Activated T-cell treated with anti-CD3 and anti-CD28 coated beads for 48 hours (primary cell): ENCODE data around the gene VAV1.

Source experiments
- DNase-seq: peaks from one replicate; pipeline ENCODE4 v3.0.0-alpha.2; 2020; ENCODE audit warnings: low read depth

The VAV1 gene

GRCh38 chr19:6772028-6772865, at the start of gene VAV1:
VAV1 (plus strand) TSS chr19:6772708; CDS start chr19:6772808, 100 bp downstream.
- DNase-seq, result peak; percentile 69

- DNase-seq, result no peak
Measured at GRCh38 chr19:6723108-6723618, 49.3 kb upstream of the VAV1 start.

- no peak for DNase-seq
Measured at GRCh38 chr19:6723738-6724137, 48.8 kb upstream of the VAV1 start.

GRCh38 chr19:6724631-6725492, 47.6 kb upstream of the VAV1 start:
- DNase-seq, result no peak

GRCh38 chr19:6725513-6726231, 46.8 kb upstream of the VAV1 start:
- no peak for DNase-seq

GRCh38 chr19:6728346-6728745, 44.2 kb upstream of the VAV1 start:
- no peak for DNase-seq

- no peak for DNase-seq
Measured at GRCh38 chr19:6729573-6730152, 42.8 kb upstream of the VAV1 start.

GRCh38 chr19:6730153-6730804, 42.2 kb upstream of the VAV1 start:
- DNase-seq, result peak; percentile 47

- no peak for DNase-seq
Measured at GRCh38 chr19:6730941-6731670, 41.4 kb upstream of the VAV1 start.

GRCh38 chr19:6731822-6732221, 40.7 kb upstream of the VAV1 start:
- no peak for DNase-seq

GRCh38 chr19:6732803-6733337, 39.6 kb upstream of the VAV1 start:
- DNase-seq, result no peak

GRCh38 chr19:6733338-6734095, 39.0 kb upstream of the VAV1 start:
- no peak for DNase-seq

- no peak for DNase-seq
Measured at GRCh38 chr19:6734096-6734696, 38.3 kb upstream of the VAV1 start.

GRCh38 chr19:6735181-6735911, 37.2 kb upstream of the VAV1 start:
- no peak for DNase-seq

GRCh38 chr19:6736169-6736916, 36.2 kb upstream of the VAV1 start:
- DNase-seq, result peak; percentile 60

GRCh38 chr19:6736917-6737283, 35.6 kb upstream of the VAV1 start:
- DNase-seq, result no peak

GRCh38 chr19:6737284-6737872, 35.1 kb upstream of the VAV1 start, which contains the start of gene GPR108:
GPR108 (minus strand) TSS chr19:6737580; CDS start chr19:6737576, 4 bp downstream.
- DNase-seq, result peak; percentile 99
